Esophagus muscularis mucosa (tissue), 4 donors: ENCODE results near the gene ZNF322. TPM values are rescaled to one million over a fixed set of nuclear protein-coding genes. Genes with fewer than 3 reads are reported as not detected.
A peak's percentile ranks its signal among the peaks of the same experiment; 100 is the strongest.

ENCODE experiments used
- DNase-seq: peaks from one replicate; pipeline ENCODE4 v3.0.0-alpha.2; 2017; ENCODE audit errors: extremely low spot score
- H3K27ac ChIP-seq, 4 donors: fragments of 200-600 bp; sonication (generic); replicated peaks in 1 of 4; 1 replicate in 3 of 4; 2 replicates in 1 of 4; pipeline ENCODE4 v1.5.1; 2016 to 2019; ENCODE audit warnings: mild to moderate bottlenecking in 1 of 4
- H3K27me3 ChIP-seq, 4 donors: fragments of 200-600 bp; sonication (generic); one replicate each; pipeline versions ENCODE4 v1.5.1 to v1.6.0; 2016 to 2019
- H3K36me3 ChIP-seq, 4 donors: fragments of 200-600 bp; sonication (generic); one replicate each; pipeline ENCODE4 v1.5.1; 2016 to 2019
- H3K4me1 ChIP-seq, 4 donors: fragments of 200-600 bp; sonication (generic); one replicate each; pipeline ENCODE4 v1.5.1; 2016 to 2019
- H3K4me3 ChIP-seq, 4 donors: fragments of 200-600 bp; sonication (generic); 1 replicate in 2 of 4; 2 replicates in 2 of 4; pipeline ENCODE4 v1.5.1; 2016 to 2019; ENCODE audit warnings: mild to moderate bottlenecking in 4 of 4, moderate library complexity in 1 of 4
- H3K9me3 ChIP-seq, 4 donors: fragments of 200-600 bp; sonication (generic); 1 replicate in 3 of 4; 2 replicates in 1 of 4; pipeline ENCODE4 v1.5.1; 2016 to 2019
- EP300 ChIP-seq: sonication (generic); formaldehyde crosslinking; IDR thresholded peaks from one replicate; pipeline ENCODE4 v1.6.1; 2017; ENCODE audit warnings: antibody characterized with exemption
- POLR2A ChIP-seq: fragments of 450-650 bp; IDR thresholded peaks from one replicate; pipeline ENCODE4 v1.6.1; 2017; ENCODE audit warnings: antibody characterized with exemption, moderate library complexity, mild to moderate bottlenecking, low read depth
- POLR2AphosphoS5 ChIP-seq, 2 donors: sonication (generic); formaldehyde crosslinking; IDR thresholded peaks; one replicate each; pipeline ENCODE4 v1.6.1; 2017; ENCODE audit warnings: antibody characterized with exemption in 2 of 2
- WGBS: methylation state at CpG from one replicate; pipeline ENCODE4 v1.1.5; 2018; 5-methylcytosine and 5-hydroxymethylcytosine counted together
- intact Hi-C: fragments of 100-400 bp; cut with DNase I; formaldehyde crosslinking; loops from one replicate; pipeline ENCODE4 v1.15.1; 2023
- total RNA-seq, 4 donors: library from RNA; depleted of rRNA; stranded (reverse); fragments of >200 nt; gene quantifications; one replicate each; pipeline versions ENCODE4 v1.1.0 to v1.2.1, GENCODE V29; 2016
- TF ChIP-seq, protein P1 (sequence below), 3 experiments: fragments of 200-600 bp in 2 of 3; fragments of 450-650 bp in 1 of 3; sonication (generic) in 2 of 3; IDR thresholded peaks; one replicate each; pipeline ENCODE4 v1.5.1; 2017 to 2019; ENCODE audit warnings: antibody characterized with exemption in 3 of 3, mild to moderate bottlenecking in 2 of 3, moderate library complexity in 1 of 3

The ZNF322 gene
- total RNA-seq, 4 donors from 2014 or later, result 14.7 to 22.9 (median 17.4) TPM

DNA sequence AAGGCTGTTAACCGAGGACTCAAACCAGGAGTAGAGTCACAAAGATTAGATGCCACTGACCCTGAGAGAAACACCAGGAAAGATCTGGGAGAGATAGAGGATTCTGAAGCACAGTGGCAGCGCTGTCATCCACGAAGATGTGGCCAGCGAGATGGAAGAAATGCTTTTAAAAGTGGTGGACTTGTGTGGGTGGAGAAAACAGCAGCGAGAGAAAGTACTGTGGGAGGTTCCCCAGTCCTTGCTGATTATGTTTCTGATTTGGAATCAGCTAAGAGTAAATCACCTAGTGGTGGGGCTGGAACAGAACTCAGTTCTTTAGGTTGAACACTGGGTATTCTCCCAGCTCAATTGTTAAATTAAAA is 435 bp upstream of the ZNF322 start:
- peak; percentile 92 for DNase-seq
- peak overlapping the region; percentile 62 to 84 (median 79) for H3K4me3 ChIP-seq
- WGBS, result 0% methylated on average over 5 of the region's 5 CpGs
- intact Hi-C loops, result no loop called here
- TF ChIP-seq, protein P1, sequence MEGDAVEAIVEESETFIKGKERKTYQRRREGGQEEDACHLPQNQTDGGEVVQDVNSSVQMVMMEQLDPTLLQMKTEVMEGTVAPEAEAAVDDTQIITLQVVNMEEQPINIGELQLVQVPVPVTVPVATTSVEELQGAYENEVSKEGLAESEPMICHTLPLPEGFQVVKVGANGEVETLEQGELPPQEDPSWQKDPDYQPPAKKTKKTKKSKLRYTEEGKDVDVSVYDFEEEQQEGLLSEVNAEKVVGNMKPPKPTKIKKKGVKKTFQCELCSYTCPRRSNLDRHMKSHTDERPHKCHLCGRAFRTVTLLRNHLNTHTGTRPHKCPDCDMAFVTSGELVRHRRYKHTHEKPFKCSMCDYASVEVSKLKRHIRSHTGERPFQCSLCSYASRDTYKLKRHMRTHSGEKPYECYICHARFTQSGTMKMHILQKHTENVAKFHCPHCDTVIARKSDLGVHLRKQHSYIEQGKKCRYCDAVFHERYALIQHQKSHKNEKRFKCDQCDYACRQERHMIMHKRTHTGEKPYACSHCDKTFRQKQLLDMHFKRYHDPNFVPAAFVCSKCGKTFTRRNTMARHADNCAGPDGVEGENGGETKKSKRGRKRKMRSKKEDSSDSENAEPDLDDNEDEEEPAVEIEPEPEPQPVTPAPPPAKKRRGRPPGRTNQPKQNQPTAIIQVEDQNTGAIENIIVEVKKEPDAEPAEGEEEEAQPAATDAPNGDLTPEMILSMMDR (IDR thresholded peaks at IDR 0.05), result peak in 1 of 3 experiments; percentile 32
- TF ChIP-seq POLR2A, result no peak
- peak overlapping the region; percentile 73 to 89 (median 86) for H3K27ac ChIP-seq
- no peaks in the 10 kb centered on the region for H3K9me3 ChIP-seq
- H3K27me3 ChIP-seq, result peaks cover 0 to 16% (median 0%) of the 10 kb centered on the region in 4 donors
- peaks cover 0 to 25% (median 13%) of the 10 kb centered on the region in 4 donors for H3K36me3 ChIP-seq
- peaks cover 27 to 44% (median 29%) of the 10 kb centered on the region in 4 donors for H3K4me1 ChIP-seq

GRCh38 chr6:26657256-26657655 is 2.3 kb downstream of the ZNF322 start:
- Histone ChIP-seq H3K27ac (no peak overlapping the region), H3K9me3 (no peaks in the 10 kb centered on the region), H3K27me3 (no peaks in the 10 kb centered on the region), H3K4me3 (no peak overlapping the region), H3K4me1 (peaks cover 27 to 44% (median 30%) of the 10 kb centered on the region in 4 donors), H3K36me3 (peaks cover 11 to 46% (median 27%) of the 10 kb centered on the region in 4 donors)
- TF ChIP-seq EP300 (no peak), POLR2A (no peak), POLR2AphosphoS5 (IDR thresholded peaks at IDR 0.05) (no peak)
- TF ChIP-seq, protein P1 (IDR thresholded peaks at IDR 0.05), result no peak
- intact Hi-C loops, result no loop called here
- no peak for DNase-seq
- WGBS, result 89% methylated on average over 4 of the region's 4 CpGs

DNA sequence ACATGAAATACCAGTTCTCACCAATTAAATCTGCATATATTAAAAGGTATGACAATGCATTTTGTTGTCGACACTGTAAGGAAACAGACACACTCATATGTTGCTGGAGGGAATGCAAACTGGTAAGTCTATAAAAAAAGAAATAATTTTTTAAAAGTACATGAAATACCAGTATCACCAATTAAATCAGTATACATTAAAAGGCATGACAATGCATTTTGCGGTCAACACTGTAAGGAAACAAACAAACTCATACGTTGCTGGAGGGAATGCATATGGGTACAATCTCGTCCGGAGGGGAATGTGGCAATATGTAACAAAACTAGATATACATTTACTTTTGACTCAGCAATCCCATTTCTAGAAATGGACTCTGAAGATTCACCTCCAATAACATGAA is 6.5 kb downstream of the ZNF322 start:
- intact Hi-C loops, result no loop called here
- Histone ChIP-seq H3K9me3 (no peaks in the 10 kb centered on the region), H3K36me3 (peaks cover 14 to 68% (median 27%) of the 10 kb centered on the region in 4 donors), H3K27me3 (no peaks in the 10 kb centered on the region), H3K27ac (no peak overlapping the region), H3K4me1 (peaks cover 13 to 26% (median 17%) of the 10 kb centered on the region in 4 donors), H3K4me3 (no peak overlapping the region)
- 94% methylated on average over 5 of the region's 5 CpGs for WGBS
- TF ChIP-seq POLR2AphosphoS5 (IDR thresholded peaks at IDR 0.05), result no peak
- TF ChIP-seq EP300, result no peak
- TF ChIP-seq, protein P1 (IDR thresholded peaks at IDR 0.05), result no peak
- TF ChIP-seq POLR2A, result no peak
- no peak for DNase-seq

DNA sequence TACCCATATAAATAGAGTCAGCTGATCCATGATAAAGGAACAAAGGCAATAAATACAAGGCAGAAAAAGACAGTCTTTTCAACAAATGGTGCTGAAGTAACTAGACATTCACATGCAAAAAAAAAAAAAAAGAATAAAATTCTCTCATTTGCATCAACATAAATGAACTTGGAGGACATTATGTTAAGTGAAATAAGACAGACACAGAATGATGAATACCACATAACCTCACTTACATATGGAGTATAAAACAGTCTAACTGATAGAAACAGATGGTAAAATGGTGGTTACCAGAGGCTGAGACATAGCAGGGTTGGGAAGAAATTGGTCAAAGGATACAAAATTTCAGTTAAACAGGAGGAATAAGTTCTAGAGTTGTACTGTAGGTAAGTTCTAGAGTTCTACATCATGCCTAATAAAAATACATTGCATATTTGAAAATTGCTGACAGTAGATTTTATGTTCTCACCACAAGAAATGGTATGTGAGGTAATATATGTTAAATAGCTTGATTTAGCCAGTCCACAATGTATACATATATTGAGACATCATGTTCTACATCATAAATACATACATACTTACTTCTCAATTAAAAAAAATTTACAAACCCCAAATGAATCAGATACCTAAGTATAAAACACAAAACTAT is 8.3 kb downstream of the ZNF322 start:
- Histone ChIP-seq H3K4me1 (peaks cover 0 to 9% (median 3%) of the 10 kb centered on the region in 4 donors), H3K36me3 (peaks cover 7 to 56% (median 22%) of the 10 kb centered on the region in 4 donors), H3K9me3 (no peaks in the 10 kb centered on the region), H3K4me3 (no peak overlapping the region), H3K27me3 (no peaks in the 10 kb centered on the region), H3K27ac (no peak overlapping the region)
- intact Hi-C loops, result no loop called here
- TF ChIP-seq, protein P1 (IDR thresholded peaks at IDR 0.05), result no peak
- TF ChIP-seq EP300 (no peak), POLR2AphosphoS5 (IDR thresholded peaks at IDR 0.05) (no peak), POLR2A (no peak)
- no peak for DNase-seq

GRCh38 chr6:26646074-26646473 is 13.5 kb downstream of the ZNF322 start:
- H3K27me3 ChIP-seq, result no peaks in the 10 kb centered on the region
- H3K9me3 ChIP-seq, result no peaks in the 10 kb centered on the region
- TF ChIP-seq POLR2AphosphoS5 (IDR thresholded peaks at IDR 0.05) (no peak), EP300 (no peak), POLR2A (no peak)
- TF ChIP-seq, protein P1 (IDR thresholded peaks at IDR 0.05), result no peak
- peaks cover 20 to 38% (median 28%) of the 10 kb centered on the region in 4 donors for H3K36me3 ChIP-seq
- DNase-seq, result no peak
- no peaks in the 10 kb centered on the region for H3K4me1 ChIP-seq
- 100% methylated on average over 1 of the region's 1 CpG for WGBS
- intact Hi-C loops, result no loop called here
- no peak overlapping the region for H3K4me3 ChIP-seq
- no peak overlapping the region for H3K27ac ChIP-seq
